CD1c-positive myeloid dendritic cell (primary cell): ENCODE data around the gene RNF44.
A peak's percentile ranks its signal among the peaks of the same experiment; 100 is the strongest.

ENCODE experiments used
- DNase-seq: peaks from one replicate; pipeline ENCODE4 v3.0.0-alpha.2; 2016; ENCODE audit errors: extremely low spot score

Gene RNF44

DNA sequence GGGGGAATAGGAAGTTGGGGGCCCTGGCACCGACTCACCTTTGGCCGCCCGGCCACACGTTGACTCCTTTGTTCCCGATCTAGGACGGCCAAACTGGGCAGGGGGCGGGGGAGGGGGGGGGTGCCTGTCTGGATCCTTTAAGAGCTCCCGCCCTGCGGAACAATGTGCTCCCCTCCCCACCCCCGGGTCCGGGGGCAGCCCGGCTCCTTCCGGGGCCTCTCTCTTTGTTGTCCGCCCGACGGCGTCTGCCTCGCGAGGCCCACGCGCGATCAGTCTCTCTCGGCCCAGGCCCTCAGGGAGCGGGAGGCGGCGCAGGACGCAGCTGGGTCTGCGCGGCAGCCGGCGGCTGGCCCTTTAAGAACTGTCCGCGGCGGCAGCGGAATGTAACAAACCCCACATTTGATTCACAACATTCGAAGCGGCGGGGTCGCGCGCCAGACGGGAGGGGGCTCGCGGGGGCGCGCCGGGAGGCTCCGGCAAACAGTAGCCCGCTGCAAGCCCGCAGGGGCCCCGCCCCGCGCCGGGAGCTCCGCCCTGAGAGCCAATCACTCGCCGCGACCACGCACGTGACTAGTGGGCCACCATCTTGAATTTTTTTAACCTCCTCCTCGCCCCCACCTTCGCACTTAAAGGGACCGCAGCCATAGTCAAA lies at the start of gene RNF44:
RNF44 (minus strand) TSS at position 501 of the 652 bp plus-strand sequence. CDS start 4,930 bp downstream, outside the sequence.
- peak; percentile 98 for DNase-seq

DNA sequence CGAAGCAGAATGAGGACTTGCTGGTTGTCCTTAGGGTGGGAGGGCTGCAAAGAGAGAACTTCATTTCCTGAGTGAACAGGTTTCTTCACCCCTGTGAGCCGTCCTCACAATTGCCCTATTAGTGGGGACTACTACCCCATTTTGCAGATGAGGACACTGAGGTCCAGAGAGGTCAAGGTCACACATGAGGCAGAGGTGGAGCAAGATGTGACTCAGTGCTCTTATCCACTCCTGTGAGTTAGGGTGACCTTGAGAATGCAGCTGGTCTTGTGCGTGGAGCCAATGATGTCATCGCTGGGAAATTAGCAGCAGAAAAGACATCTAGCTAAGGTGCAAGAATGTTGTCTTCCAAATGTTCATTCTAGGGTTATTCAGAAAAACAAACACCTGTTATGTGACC lies 45.9 kb upstream of the RNF44 start:
- no peak for DNase-seq

DNA sequence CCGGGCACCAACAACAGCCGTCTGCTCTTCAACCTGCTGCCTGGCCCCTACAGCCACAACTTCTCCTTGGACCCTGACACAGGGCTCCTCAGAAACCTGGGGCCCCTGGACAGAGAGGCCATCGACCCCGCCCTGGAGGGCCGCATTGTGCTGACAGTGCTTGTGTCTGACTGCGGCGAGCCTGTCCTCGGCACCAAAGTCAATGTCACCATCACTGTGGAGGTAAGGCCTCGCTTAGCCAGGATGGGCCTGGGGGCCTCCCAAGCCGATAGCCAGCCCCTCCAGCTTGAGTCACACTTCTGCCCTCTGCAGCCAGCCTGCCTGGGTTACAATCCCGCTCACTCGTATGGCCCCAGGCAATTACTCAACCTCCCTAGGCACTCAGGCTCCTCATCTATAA lies 44.2 kb upstream of the RNF44 start:
- DNase-seq: no peak

DNA sequence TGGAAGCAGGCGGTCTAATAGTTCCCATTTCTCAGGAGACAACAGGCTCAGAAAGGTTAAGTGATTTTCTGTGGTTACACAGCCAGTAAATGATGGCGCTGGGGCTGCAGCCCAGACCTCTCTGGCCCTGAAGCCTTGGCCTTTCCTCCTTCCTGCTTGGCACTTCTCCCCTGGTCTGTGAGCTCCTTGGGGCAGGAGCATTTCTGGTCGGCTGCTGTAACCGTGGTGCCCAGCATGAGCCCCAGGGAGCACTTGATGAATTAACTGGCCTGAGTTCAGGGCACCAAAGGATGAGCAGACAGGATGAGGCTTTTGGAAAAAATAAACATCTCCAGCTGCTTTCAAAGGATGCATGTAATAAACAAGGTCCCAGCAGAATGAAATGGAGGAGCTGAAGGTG lies 42.1 kb upstream of the RNF44 start:
- DNase-seq: no peak

DNA sequence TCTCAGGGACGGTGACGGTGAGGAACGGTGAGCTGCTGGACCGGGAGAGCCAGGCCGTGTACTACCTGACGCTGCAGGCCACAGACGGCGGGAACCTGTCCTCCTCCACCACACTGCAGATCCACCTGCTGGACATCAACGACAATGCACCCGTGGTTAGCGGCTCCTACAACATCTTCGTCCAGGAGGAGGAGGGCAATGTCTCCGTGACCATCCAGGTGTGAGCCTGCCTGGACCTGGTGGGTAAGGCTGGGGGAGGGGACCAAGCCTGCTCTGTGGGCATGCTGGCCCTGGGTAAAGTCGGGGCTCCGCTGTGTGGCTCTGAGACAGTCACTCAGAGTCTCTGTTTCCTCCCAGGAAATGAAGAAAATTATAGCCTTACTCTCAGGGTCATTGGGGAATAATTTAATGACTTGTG lies 41.2 kb upstream of the RNF44 start:
- DNase-seq: no peak

DNA sequence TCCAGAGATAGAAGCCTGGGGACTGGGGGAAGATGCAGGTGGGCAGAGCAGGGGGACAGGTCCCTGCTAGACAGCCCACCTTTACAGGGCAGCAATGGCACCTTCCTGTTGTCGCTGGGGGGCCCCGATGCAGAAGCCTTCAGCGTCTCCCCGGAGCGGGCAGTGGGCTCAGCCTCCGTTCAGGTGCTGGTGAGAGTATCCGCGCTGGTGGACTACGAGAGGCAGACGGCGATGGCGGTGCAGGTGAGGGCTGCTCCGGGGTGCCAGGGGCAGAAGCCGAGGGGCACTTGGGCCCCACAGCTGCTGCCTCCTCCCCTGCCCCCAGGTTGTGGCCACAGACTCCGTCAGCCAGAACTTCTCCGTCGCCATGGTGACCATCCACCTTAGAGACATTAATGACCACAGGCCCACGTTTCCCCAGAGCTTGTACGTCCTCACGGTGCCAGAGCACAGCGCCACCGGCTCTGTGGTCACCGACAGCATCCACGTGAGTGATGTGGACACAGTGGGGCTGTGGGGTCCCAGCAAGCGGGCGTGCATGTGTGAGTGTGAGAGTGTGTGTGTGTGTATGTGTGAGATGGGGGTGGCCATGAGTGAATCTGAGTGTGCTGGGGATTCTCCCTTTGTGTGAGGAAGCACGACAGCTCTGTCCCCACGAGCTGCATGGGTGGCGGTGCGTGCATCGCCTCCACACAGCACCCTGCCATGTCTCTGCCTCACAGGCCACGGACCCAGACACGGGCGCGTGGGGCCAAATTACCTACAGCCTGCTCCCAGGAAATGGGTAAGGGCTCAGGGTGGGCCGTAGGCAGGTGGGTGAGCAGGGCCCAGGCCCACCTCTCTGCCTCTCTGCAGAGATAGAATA lies 40.3 kb upstream of the RNF44 start:
- DNase-seq: no peak

DNA sequence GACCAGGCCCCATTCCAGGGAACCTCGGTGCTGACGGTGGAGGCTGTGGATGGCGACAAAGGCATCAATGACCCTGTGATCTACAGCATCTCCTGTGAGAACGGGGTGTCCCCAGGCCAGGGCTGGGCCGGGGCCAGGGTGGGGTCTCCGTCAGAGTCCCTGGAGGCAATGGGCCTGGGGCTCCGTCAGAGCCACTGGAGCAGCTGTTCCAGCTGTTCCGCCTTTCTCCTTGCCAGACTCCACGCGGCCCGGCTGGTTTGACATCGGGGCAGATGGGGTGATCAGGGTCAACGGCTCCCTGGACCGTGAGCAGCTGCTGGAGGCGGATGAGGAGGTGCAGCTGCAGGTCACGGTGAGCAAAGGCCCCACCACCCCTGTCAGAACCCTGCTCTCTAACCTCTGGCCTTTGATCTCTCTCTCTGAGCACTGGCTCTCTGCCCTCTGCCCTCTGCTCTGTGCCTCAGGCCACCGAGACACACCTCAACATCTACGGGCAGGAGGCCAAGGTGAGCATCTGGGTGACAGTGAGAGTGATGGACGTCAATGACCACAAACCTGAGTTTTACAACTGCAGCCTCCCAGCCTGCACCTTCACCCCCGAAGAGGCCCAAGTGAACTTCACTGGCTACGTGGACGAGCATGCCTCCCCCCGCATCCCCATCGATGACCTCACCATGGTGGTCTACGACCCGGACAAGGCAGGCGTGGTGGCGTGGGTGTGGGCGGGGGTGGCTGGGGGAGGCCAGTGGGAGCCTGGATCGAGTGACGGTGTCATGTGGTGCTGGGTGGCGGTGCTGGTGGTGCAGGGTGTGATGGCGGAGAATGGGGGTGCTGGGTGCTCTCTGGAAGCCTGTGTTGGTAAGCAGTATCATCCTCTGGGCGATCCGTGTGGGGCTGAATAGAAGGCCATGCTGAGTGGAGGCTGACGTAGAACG lies 38.6 kb upstream of the RNF44 start:
- DNase-seq: no peak

DNA sequence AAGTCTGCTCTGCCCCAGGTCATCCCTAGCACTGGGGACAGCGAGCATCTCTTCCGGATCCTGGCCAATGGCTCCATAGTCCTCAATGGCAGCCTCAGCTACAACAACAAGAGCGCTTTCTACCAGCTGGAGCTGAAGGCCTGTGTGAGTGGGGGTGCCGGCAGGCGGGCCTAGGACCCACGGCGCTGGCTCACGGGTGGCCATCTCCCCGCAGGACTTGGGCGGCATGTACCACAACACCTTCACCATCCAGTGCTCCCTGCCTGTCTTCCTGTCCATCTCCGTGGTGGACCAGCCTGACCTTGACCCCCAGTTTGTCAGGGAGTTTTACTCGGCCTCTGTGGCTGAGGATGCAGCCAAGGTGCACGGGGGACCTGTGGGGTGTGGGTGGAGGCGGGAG lies 37.9 kb upstream of the RNF44 start:
- DNase-seq: no peak

DNA sequence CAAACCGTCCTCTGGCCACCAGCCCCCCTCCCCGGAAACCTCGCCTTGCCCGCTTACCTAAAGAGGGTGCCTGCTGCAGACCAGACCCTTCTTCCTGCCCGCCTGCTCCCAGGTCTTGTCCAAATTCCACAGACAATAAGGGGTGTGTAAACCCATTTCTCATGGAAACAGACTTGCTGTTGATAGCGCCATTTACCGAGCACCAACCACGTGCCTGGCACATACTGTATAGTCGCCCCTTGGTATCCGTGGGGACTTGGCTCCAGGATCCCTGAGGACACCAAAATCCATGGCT lies 37.0 kb upstream of the RNF44 start:
- no peak for DNase-seq

DNA sequence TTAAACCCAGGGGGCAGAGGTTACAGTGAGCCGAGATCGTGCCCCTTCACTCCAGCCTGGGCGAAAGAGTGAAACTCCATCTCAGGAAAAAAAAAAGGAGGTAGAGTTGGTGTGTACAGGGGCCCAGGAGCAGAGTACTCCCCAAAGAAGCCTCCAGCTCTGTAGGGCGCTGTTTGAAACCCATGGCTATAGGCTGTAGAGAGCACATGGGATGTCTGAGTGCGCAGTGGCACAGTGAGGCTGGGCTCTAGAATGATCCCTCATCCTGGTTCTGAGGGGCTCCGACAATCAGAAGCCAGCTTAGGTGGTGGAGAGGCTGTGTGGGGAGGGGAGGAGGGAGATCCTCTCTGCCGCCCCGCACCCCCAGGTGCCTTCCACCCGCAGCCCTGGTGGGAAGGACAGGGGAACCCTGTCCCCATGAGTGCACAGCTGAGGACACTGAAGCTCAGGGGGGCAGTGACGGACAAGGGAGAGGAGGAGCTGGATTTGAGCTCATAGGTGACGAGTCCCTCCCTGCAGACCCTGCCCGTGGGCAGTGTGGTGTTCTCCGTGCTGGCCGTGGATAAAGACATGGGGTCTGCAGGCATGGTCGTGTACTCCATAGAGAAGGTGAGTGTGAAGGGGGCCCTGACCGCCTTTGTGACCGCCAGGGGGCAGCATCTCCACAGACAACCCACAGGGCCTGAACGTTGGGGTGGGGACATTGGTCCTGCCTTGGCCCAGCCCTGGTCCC lies 36.5 kb upstream of the RNF44 start:
- peak; percentile 67 for DNase-seq

DNA sequence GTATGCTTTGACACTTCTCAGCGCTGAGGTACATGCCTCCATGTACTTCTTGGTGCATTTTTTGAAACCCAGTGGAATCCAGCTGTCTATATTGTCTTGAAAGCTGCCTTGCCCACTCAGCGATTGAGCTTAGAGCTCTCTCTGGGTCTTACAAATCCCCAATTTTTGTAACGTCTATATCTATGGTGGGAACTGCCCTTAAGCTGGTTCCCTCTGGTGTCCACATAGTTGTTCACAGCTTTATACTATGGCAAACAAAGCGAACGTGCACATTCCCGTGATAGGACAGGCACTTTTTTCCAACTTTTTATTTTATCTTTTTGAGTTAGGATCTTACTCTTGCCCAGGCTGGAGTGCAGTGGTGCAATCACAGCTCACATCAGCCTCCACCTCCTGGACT lies 32.8 kb upstream of the RNF44 start:
- DNase-seq: no peak

DNA sequence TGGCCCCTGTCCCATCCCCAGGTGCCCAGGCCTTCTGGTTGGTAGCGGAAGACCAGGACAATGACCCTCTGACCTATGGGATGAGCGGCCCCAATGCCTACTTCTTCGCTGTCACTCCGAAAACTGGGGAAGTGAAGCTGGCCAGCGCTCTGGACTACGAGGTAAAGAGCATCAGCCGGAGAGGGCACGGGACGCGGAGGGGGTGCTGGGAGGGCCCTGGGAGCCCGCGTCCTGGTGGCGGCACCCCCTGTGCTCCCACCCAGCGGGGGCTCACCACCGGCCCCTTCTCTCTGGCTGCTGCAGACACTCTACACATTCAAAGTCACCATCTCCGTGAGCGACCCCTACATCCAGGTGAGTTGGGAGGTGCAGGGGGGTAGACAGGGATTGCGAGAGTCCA lies 31.5 kb upstream of the RNF44 start:
- DNase-seq: no peak

DNA sequence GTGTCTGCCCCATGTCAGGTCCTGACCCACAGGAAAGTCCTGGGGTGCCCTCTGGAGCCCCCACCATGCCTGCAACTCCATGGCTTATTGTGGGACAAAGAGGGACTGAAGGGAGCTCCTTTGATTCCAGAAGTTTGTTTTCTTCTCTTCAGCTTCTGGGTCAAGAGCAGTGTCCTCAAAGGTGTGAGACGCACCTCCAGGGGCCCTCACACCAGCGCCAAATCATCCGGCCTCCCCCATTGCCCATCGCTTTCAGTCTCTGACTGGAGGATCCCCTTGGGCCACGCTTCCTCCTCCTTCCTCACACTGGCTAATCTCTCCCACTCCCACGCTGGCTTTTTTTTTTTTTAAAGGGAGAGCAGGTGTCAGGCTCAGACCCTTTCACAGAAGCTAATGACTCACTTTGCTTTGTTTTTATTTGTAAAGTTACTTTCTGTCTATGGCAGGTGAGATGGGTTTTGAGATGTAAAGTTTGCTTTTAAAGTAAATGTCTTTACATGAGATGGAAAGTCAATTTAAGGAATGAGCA lies 28.6 kb upstream of the RNF44 start:
- no peak for DNase-seq

DNA sequence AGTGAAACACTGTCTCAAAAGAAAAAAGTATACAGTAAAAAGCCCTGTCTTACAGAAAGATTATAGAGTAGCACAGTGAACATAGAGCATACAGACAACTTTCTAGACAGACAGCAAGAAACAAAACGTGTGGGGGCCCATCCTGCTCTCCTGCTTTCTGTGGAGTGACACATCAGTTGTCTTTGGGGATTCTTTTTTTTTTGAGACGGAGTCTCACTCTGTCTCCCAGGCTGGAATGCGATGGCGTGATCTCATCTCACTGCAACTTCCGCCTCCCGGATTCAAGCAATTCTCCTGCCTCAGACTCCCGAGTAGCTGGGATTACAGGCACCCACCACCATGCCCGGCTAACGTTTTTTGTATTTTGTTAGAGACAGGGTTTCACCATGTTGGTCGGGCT lies 26.8 kb upstream of the RNF44 start:
- DNase-seq: no peak

DNA sequence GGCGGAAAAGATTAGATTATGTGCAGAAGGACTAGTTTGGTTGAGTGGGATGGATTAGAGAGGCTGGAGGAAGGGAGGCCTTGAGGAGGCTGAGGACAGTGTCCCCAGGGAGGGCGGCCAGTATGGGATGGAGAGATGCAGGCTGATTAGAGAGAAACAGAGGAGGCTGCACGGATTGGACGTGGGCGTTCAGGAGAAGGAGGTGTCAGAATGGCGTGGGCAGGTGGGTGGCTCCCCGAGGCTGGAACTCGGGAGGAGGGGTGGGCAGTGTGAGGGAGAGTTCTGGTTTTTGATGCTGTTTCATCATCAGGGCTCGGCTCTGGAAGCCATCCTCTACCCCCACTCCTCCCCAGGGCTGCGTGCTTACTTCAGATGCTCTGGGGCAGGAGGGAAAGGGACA lies 25.0 kb upstream of the RNF44 start:
- no peak for DNase-seq

DNA sequence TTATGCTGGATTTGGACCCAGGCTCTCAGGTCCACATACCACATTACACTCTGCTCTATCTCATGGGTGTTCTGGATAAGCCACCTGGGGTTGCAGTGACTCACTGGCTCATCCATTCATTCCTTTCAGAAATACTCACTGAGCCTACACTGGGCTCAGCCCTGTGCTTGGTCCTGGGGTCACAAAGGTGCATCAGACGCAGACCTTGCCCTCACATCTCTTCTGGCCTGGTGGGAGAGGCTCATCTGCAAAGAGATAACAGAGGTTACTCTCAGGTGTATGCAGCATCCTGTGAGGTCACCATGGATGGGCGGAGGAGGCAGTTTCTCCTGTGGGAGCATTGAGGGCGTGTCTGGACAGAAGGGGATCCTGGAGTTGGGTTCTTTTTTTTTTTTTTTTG lies 24.1 kb upstream of the RNF44 start:
- no peak for DNase-seq

DNA sequence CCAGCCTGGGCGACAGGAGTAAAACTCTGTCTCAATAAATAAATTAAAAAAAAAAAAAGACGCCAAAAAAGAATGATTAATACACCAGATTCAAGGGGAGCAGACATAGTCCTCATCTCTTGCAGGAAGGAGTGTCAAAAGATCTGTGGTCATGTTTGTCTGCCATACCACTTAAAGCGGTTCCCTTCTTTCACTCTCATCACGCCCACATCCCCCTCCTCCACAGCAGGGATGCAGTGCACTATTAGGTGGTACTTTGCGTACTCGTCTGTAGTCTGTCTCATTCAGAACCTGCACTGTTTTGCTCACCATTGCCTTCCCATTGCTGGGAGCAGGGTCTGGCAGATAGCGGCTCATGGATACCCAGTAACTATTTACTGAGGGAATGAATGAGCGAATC lies 23.2 kb upstream of the RNF44 start:
- DNase-seq: no peak

DNA sequence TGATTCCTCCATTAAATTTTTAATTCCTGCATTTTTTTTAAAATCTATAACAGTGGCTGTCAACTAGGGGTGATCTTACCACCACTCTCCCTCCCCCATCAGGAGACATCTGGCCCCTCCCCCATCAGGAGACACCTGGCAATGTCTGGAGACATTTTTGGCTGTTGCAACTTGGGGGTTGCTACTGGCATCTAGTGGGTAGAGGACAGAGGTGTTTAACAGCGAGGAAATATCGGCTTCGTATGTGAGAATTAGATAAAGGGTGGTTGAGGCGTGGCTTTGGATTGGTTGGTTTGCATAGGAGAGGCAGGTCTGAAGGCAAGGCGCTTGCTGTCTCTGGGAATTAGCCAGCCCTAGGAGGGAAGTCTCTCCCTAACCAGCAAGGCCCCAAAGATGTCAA lies 22.5 kb upstream of the RNF44 start:
- DNase-seq: peak; percentile 17

DNA sequence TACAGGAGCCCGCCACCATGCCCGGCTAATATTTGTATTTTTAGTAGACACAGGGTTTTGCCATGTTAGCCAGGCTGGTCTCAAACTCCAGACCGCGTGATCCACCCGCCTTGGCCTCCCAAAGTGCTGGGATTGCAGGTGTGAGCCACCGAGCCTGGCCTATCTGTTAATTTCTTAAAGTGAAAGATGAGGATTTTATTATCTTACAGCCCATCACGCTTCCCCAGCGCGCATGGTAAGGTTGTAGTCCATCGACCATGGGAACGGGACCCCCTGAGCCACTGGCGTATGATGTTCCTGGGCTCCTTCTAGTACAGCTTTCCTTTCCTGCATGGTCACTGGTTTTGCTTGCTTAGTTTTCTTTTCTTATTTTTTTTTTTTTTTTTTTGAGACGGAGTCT lies 20.6 kb upstream of the RNF44 start:
- no peak for DNase-seq

DNA sequence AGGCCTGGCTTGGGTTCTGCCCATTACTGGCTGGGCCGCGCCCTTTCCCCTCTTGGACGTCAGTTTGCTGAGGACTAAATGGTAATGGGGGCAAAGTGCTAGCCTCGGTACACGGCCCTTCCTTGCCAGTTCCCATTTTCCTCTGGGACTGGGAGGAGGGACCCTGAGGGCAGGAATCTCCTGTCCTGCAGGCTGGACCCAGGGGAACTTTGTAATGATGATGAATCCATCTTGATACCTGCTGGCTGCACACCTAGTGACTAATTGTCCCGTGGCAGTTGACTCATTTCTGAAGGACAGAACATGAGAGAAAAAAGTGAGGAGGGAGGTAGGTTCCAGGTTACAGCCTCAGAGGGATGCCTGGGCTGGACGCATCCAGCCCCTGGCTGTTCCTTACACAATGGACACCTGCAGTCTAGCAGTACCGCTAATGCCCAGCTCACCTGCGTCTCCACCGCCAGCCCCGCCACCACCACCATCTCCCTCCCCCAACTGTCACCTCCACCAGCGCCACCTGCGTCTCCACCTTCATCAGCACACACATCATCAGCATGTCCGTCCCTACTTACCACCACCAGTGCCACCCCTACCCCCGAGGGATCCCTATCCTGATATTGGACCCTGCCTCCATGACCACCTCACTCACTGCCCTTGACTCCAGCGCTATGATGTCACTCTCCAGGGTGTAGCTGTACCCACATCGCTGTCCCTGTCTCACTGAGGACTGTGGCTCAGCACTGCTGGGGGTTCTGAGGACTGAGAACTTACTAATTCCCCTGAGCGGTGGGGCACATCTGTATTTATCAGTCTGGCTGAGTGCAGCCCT lies 16.3 kb upstream of the RNF44 start:
- DNase-seq: no peak
